H9 (cell line): ENCODE results near the gene HMGN4. TPM values are rescaled to one million over a fixed set of nuclear protein-coding genes. Genes with fewer than 3 reads are reported as not detected.

ENCODE experiments used
- DNase-seq: peaks from one replicate; pipeline ENCODE4 v3.0.0-alpha.2; 2017
- H2AFZ ChIP-seq: one replicate; pipeline ENCODE4 v1.6.1; 2013; ENCODE audit warnings: mild to moderate bottlenecking, low read length, control low read depth, moderate library complexity
- H2AK5ac ChIP-seq: 2 replicates; pipeline ENCODE4 v1.6.1; 2013; ENCODE audit warnings: low read length, control low read depth, mixed read lengths; ENCODE audit not compliant: insufficient read length
- H2BK120ac ChIP-seq: one replicate; pipeline ENCODE4 v1.6.1; 2013; ENCODE audit warnings: low read depth, mild to moderate bottlenecking, low read length, control low read depth, inconsistent platforms; ENCODE audit not compliant: poor library complexity, severe bottlenecking
- H2BK12ac ChIP-seq: 2 replicates; pipeline ENCODE4 v1.6.1; 2013; ENCODE audit warnings: low read length, control low read depth, mixed read lengths, low read depth; ENCODE audit not compliant: insufficient read length
- H2BK15ac ChIP-seq: 2 replicates; pipeline ENCODE4 v1.6.1; 2013; ENCODE audit warnings: low read depth, low read length, control low read depth
- H2BK20ac ChIP-seq: one replicate; pipeline ENCODE4 v1.6.1; 2013; ENCODE audit warnings: low read depth, mild to moderate bottlenecking, low read length, control low read depth, inconsistent platforms; ENCODE audit not compliant: poor library complexity, severe bottlenecking
- H2BK5ac ChIP-seq: 2 replicates; pipeline ENCODE4 v1.6.1; 2013; ENCODE audit warnings: low read length, control low read depth, mixed read lengths; ENCODE audit not compliant: insufficient read length
- H3K14ac ChIP-seq: 2 replicates; pipeline ENCODE4 v1.6.1; 2013; ENCODE audit warnings: low read length, control low read depth; ENCODE audit not compliant: insufficient read depth
- H3K18ac ChIP-seq: 2 replicates; pipeline ENCODE4 v1.6.1; 2013; ENCODE audit warnings: low read depth, mild to moderate bottlenecking, mixed read lengths, low read length, control low read depth; ENCODE audit not compliant: insufficient read length
- H3K23ac ChIP-seq: 2 replicates; pipeline ENCODE4 v1.6.1; 2013; ENCODE audit warnings: low read length, control low read depth, mixed read lengths, low read depth; ENCODE audit not compliant: insufficient read length
- H3K23me2 ChIP-seq: 2 replicates; pipeline ENCODE4 v1.6.1; 2013; ENCODE audit warnings: low read depth, mild to moderate bottlenecking, mixed read lengths, low read length, control low read depth; ENCODE audit not compliant: insufficient read length, poor library complexity, severe bottlenecking
- H3K27ac ChIP-seq: 2 replicates; pipeline ENCODE4 v1.5.1; 2013; ENCODE audit warnings: low read length, control low read depth, mixed read lengths, low read depth; ENCODE audit not compliant: insufficient read length
- H3K27me3 ChIP-seq: 2 replicates; pipeline ENCODE4 v1.6.1; 2013; ENCODE audit warnings: low read length, control low read depth, inconsistent platforms; ENCODE audit not compliant: insufficient read depth
- H3K4ac ChIP-seq: 2 replicates; pipeline ENCODE4 v1.6.1; 2013; ENCODE audit warnings: low read depth, mild to moderate bottlenecking, control low read depth, inconsistent platforms, low read length, moderate library complexity
- H3K4me1 ChIP-seq: 2 replicates; pipeline ENCODE4 v1.6.1; 2013; ENCODE audit warnings: low read length, control low read depth, inconsistent platforms; ENCODE audit not compliant: insufficient read depth
- H3K4me2 ChIP-seq: 2 replicates; pipeline ENCODE4 v1.6.1; 2013; ENCODE audit warnings: low read length, control low read depth, mixed read lengths; ENCODE audit not compliant: insufficient read length, insufficient read depth
- H3K56ac ChIP-seq: 2 replicates; pipeline ENCODE4 v1.6.1; 2013; ENCODE audit warnings: low read depth, mild to moderate bottlenecking, mixed read lengths, low read length, control low read depth; ENCODE audit not compliant: insufficient read length
- H3K79me1 ChIP-seq: 2 replicates; pipeline ENCODE4 v1.6.1; 2013; ENCODE audit warnings: low read depth, mild to moderate bottlenecking, moderate library complexity, low read length, control low read depth, inconsistent platforms; ENCODE audit not compliant: insufficient read depth, poor library complexity, severe bottlenecking
- H3K79me2 ChIP-seq: 2 replicates; pipeline ENCODE4 v1.6.1; 2013; ENCODE audit warnings: low read length, control low read depth, inconsistent platforms; ENCODE audit not compliant: insufficient read depth
- H3K9ac ChIP-seq: 2 replicates; pipeline ENCODE4 v1.6.1; 2013; ENCODE audit warnings: low read length, control low read depth, mixed read lengths; ENCODE audit not compliant: insufficient read length; ENCODE audit errors: extremely low read depth
- H3K9me3 ChIP-seq: one replicate; pipeline ENCODE4 v1.6.1; 2013; ENCODE audit warnings: low read depth, low read length, inconsistent platforms; ENCODE audit not compliant: control insufficient read depth
- H3T11ph ChIP-seq: one replicate; pipeline ENCODE4 v1.6.1; 2013; ENCODE audit warnings: mild to moderate bottlenecking, low read length, control low read depth, inconsistent platforms
- H4K20me1 ChIP-seq: one replicate; pipeline ENCODE4 v1.6.1; 2013; ENCODE audit not compliant: control insufficient read depth, insufficient read length, insufficient read depth
- H4K5ac ChIP-seq: 2 replicates; pipeline ENCODE4 v1.6.1; 2013; ENCODE audit warnings: low read depth, mild to moderate bottlenecking, mixed read lengths, low read length, control low read depth; ENCODE audit not compliant: insufficient read length
- H4K8ac ChIP-seq: replicated peaks from 2 replicates; pipeline ENCODE4 v1.6.1; 2013; ENCODE audit warnings: low read length, control low read depth, mixed read lengths, low read depth; ENCODE audit not compliant: insufficient read length
- H4K91ac ChIP-seq: 2 replicates; pipeline ENCODE4 v1.6.1; 2013; ENCODE audit warnings: low read depth, mild to moderate bottlenecking, moderate library complexity, mixed read lengths, low read length, control low read depth; ENCODE audit not compliant: insufficient read length
- H3K27ac Mint-ChIP-seq, 3 experiments: 2 replicates in 2 of 3; 3 replicates in 1 of 3; pipeline ENCODE4 v1.8.0; 2020 to 2021; ENCODE audit warnings: mixed read lengths in 3 of 3, mild to moderate bottlenecking in 1 of 3, moderate library complexity in 1 of 3
- H3K27me3 Mint-ChIP-seq: 2 replicates; pipeline ENCODE4 v1.8.0; 2021; ENCODE audit warnings: low read depth, mild to moderate bottlenecking, moderate library complexity, mixed read lengths
- H3K36me3 Mint-ChIP-seq, 3 experiments: 2 replicates in 2 of 3; 3 replicates in 1 of 3; pipeline ENCODE4 v1.8.0; 2020 to 2021; ENCODE audit warnings: low read depth in 3 of 3, mixed read lengths in 3 of 3; ENCODE audit not compliant: insufficient read depth in 1 of 3
- H3K4me1 Mint-ChIP-seq, 2 experiments: 2 replicates each; pipeline ENCODE4 v1.8.0; 2020; ENCODE audit warnings: mixed read lengths in 2 of 2
- H3K4me3 Mint-ChIP-seq, 2 experiments: 2 replicates in 1 of 2; 3 replicates in 1 of 2; pipeline ENCODE4 v1.8.0; 2020 to 2021; ENCODE audit warnings: mild to moderate bottlenecking in 2 of 2, mixed read lengths in 2 of 2, moderate library complexity in 1 of 2
- H3K9me3 Mint-ChIP-seq, 2 experiments: 2 replicates in 1 of 2; 3 replicates in 1 of 2; pipeline ENCODE4 v1.8.0; 2020; ENCODE audit warnings: mild to moderate bottlenecking in 2 of 2, mixed read lengths in 2 of 2, moderate library complexity in 1 of 2
- CTCF ChIP-seq: fragments of 200-600 bp; sonication (generic); conservative IDR thresholded peaks from 3 replicates; pipeline ENCODE4 v1.8.0; 2021; ENCODE audit warnings: antibody characterized with exemption, mild to moderate bottlenecking
- WGBS: extraction: QIAGEN DNeasy Blood & Tissue Kit; methylation state at CpG from one replicate; pipeline ENCODE4 v1.1.7; 2013; ENCODE audit warnings: missing lambda C conversion rate, low lambda C conversion rate, mixed read lengths; ENCODE audit not compliant: insufficient read length; ENCODE audit errors: extremely low coverage; 5-methylcytosine and 5-hydroxymethylcytosine counted together
- total RNA-seq: library from RNA; stranded (reverse); gene quantifications from 2 replicates; pipeline ENCODE4 v1.2.1, GENCODE V29; 2021

Gene HMGN4
- total RNA-seq, 1 experiment from 2014 or later: 50.4 TPM

DNA sequence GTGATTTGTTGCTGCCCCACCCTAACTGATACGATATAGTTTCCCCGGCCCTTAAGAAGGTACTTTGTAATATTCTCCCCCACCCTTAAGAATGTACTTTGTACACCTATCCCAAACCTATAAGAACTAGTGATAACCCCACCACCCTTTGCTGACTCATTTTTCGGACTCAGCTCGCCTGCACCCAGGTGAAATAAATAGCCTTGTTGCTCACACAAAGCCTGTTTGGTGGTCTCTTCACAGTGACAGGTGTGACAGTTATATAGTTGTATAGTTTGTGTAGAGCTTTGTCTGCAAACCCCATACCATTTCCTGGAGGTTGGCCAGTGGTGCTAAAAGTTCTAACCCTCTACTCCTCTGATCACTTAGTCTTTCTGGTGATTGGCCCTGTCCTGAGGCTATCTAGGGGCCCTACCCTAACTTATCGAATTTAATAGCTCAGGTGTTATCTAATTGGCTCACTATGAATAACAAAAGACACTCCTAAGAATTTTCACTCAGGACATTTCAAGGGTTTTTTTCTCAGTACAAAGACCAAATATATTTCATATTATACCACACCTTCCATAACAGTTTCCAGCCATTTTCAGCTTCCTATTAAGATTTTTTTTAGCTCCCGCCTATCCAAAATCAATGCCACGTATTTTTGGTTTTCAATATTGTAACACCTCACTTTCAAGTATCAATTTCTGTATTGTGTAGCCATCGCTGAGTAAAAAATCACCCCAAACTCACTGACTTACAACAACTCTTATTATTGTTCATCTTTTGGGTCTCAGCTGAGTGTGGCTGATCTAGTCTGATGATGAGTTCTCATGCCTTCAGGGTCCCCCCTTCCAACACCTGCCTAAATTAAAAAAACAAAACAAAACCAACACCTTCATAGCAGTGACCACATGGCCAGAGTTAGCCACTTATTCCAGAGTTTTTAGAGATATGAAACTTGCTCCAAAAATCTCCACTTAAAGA is 47.9 kb upstream of the HMGN4 start:
- Histone ChIP-seq H3K23ac (no peak overlapping the region), H3K27me3 (no peaks in the 10 kb centered on the region), H3K56ac (no peak overlapping the region), H4K20me1 (no peaks in the 10 kb centered on the region), H3K14ac (no peak overlapping the region), H3K79me2 (no peaks in the 10 kb centered on the region), H4K8ac (no peak overlapping the region), H3K9ac (no peak overlapping the region), H3K27ac (no peak overlapping the region), H3K4ac (no peak overlapping the region), H4K5ac (no peak overlapping the region), H3T11ph (no peak overlapping the region), H2BK15ac (no peak overlapping the region), H2BK5ac (no peak overlapping the region), H3K23me2 (no peaks in the 10 kb centered on the region), H3K4me2 (no peak overlapping the region), H2BK20ac (no peak overlapping the region), H3K4me1 (peaks cover 1% of the 10 kb centered on the region; the same call in 1 of the 2 replicates), H3K18ac (no peak overlapping the region), H2AK5ac (no peak overlapping the region), H3K9me3 (no peaks in the 10 kb centered on the region), H3K79me1 (no peaks in the 10 kb centered on the region), H2BK12ac (no peak overlapping the region), H4K91ac (no peak overlapping the region), H2AFZ (no peak overlapping the region), H2BK120ac (no peak overlapping the region)
- Mint-ChIP-seq H3K27me3 (peaks cover 3% of the 10 kb centered on the region), H3K4me3 (no peak overlapping the region; a peak in 1 of 5 replicates), H3K4me1 (peaks cover 1 to 2% of the 10 kb centered on the region in 2 experiments; a peak in 2 of 4 replicates), H3K36me3 (no peaks in the 10 kb centered on the region; a peak in 1 of 7 replicates), H3K27ac (no peak overlapping the region), H3K9me3 (no peaks in the 10 kb centered on the region; a peak in 1 of 5 replicates)
- no CpG with 5 or more reads among the region's 8 CpGs for WGBS
- no peak for TF ChIP-seq CTCF
- DNase-seq: no peak
